ENCODE measurements around the gene TNS3.

DNA sequence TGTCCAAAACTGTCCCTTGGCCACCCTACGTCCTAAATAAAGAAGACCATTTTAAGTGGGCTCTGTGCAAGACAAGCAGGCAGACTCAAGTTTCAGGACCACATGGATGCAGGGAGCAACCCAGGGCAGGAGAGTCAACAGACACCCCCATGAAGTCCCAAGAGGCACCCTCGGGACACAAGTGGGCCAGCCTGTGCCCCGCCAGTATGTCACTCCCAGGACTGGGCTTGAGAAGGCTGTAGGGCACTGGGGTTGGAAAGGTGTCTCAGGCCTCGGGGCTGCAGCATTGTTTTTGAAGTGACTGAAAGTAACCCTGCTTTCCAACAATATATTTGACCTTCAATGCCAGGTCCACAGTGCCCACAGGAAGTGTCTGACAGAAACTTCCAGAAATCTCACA is 157.4 kb downstream of the TNS3 start:
- TF ChIP-seq, protein P1, sequence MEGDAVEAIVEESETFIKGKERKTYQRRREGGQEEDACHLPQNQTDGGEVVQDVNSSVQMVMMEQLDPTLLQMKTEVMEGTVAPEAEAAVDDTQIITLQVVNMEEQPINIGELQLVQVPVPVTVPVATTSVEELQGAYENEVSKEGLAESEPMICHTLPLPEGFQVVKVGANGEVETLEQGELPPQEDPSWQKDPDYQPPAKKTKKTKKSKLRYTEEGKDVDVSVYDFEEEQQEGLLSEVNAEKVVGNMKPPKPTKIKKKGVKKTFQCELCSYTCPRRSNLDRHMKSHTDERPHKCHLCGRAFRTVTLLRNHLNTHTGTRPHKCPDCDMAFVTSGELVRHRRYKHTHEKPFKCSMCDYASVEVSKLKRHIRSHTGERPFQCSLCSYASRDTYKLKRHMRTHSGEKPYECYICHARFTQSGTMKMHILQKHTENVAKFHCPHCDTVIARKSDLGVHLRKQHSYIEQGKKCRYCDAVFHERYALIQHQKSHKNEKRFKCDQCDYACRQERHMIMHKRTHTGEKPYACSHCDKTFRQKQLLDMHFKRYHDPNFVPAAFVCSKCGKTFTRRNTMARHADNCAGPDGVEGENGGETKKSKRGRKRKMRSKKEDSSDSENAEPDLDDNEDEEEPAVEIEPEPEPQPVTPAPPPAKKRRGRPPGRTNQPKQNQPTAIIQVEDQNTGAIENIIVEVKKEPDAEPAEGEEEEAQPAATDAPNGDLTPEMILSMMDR (IDR thresholded peaks at IDR 0.05; ENCODE audit: insufficient read depth, low read depth, low read length): no peak
- no peak for TF ChIP-seq EZH2 (IDR thresholded peaks at IDR 0.05; ENCODE audit: insufficient read depth, low read length)
